GM18868 (cell line): Measurements from ENCODE around the gene C11orf97.
A peak's percentile ranks its signal among the peaks of the same experiment; 100 is the strongest.
"Not testable (repeated sequence)": the region's sequence is repeated elsewhere in the genome, so short reads cannot be mapped to it uniquely, and the experiment has no call there.

Experiments used
- ATAC-seq: cut with Tn5 transposase; IDR thresholded peaks from one replicate; pipeline ENCODE4 v1.9.1; 2021; ENCODE audit warnings: mild to moderate bottlenecking, moderate library complexity; ENCODE audit not compliant: unreplicated experiment

The C11orf97 gene

GRCh38 chr11:94511932-94512781, at the start of gene C11orf97:
Gene C11orf97 (plus strand): TSS chr11:94512461. CDS start chr11:94512529, 68 bp downstream.
- ATAC-seq, result peak; percentile 72

DNA sequence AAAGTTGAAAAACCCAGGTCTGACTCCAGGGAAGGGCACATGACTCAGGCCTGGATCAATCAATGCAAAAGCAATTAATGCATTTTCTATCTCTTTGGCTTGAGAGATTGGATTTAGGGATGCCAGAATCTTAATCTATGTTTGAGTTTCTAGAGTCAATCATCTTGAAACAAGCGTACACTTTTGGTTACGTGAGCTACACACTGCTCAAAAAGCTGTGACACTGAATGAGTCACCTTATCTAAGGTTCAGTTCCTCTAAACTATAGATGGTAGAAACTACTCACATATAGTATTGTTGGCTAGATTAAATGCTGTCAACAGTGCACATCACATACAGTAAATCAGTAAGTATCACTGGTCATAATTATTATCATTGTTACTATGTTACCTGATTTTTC, 42.8 kb upstream of the C11orf97 start:
- peak; percentile 91 for ATAC-seq

DNA sequence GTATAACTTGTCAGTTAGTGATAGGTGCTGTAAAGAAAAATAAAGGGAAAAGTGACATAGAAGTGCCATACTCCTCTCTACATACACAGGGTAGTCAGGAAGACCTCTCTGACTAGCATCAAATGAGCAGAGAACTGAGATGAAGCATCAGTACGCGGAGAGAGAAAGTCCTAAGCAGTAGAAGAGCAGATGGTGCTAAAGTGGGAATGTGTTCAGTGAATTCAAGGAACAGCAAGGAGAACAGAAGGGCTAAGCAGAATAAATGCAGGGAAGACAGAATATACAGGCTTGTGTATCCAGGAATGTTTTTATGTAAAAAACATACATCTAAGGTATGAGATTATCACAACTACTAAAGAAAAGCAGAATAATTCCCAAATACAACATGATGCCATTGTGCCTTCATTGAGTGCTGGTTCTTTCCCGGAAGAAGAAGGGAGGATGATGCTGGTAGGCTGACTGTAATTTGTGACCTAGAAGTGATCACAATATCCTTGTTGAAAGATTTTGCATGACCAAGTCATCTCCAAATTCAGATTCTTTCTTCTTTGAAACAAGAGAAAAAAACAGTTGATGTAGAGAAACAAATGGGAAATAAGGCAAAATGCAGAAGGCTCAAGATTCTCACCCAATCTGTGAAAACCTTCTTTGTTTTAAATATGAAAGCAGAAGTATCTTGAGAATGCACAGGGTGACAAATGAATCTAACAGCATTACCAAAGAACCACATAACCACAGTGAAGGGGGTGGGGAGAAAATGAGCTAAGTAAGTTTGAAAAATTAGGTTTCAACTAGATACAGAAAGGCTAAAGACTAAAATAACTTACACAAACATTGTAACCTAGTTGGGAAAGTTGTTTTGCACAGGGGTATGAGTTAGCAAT, 39.1 kb upstream of the C11orf97 start:
- peak; percentile 79 for ATAC-seq

DNA sequence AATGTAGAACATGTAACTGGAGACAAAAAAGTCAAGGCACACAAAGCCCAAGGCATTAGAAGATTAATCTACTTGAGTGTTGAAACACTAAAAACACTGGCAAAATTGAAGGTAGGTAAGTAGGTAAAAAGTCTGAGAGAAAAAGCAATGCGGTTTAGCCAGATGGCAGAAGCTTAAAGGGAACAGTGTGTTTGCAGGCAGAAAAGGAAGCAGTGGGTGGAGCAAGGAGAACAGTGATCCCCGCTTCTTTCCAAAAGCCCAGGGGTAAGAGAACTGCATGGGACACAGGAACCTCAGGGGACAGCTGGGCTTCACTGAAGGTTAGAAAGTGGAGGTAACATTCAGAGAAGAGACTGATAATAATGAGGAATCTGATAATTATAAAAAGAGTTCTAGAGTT, 34.6 kb upstream of the C11orf97 start:
- ATAC-seq, result no peak

- ATAC-seq, result no peak
Measured at GRCh38 chr11:94481342-94481741, 30.9 kb upstream of the C11orf97 start.

DNA sequence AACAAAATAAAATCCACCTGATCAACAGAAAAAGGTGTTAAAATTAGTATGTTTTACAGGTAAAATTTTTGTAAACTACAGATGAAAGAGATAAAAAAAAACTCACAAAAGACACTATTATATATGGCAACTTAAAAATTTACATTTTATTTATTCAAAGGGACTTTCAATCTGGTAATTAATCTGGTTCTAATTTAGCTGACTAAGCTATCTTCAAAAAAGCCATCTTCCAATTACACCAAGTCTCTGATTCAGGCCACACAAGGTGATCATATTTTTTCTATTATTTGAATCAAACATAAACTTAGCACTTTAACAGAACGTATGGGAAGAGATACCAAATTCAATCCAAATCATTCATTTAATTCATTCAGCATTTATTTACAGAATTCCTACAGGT, 26.2 kb upstream of the C11orf97 start:
- no peak for ATAC-seq

GRCh38 chr11:94493281-94494125, 18.8 kb upstream of the C11orf97 start, which contains the start of the genes ANKRD49 and MRE11:
Gene ANKRD49 (plus strand): TSS chr11:94493984. CDS start chr11:94496694, 2,710 bp downstream.
Gene MRE11 (minus strand): TSS chr11:94493844. CDS start chr11:94492801, 1,043 bp downstream.
- peak; percentile 100 for ATAC-seq

- peak; percentile 64 for ATAC-seq
Measured at GRCh38 chr11:94494126-94494680, 18.1 kb upstream of the C11orf97 start.

DNA sequence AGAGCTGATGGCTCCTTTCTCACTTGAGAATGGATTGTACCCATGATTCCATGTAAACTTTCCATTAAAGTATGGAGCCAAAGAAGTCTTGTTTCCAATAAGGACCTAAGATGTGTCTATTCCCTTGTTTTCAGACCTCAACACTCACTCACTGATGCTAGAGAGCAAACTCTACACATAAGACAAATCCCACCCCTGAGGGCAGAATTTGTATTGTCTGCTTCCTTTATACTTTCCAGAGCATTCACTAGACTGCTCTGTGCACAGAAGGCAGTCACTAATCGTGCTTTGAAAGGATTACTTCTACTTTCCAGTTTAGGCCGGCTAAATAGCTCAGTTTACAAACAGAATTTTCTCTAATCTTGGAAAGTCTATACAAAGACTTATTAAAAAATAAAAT, 12.1 kb upstream of the C11orf97 start:
- ATAC-seq, result no peak

DNA sequence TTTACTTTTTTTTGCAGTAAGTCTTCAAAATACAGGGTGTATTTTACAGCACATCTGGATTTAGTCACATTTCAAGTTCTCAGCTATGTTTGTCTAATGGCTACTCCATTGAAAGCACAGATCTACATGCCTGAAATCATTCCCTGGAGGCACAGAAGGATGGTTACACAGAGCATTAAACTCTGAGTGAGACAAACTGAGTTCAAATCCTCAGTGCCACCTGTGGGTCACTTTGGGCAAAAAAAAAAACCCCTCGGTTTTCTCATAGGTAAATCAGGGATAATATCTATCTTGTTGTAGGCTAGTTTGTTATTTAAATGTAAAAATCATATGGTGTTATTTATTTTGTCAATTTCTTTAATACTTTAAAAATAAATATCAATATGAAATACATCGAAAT, 10.7 kb upstream of the C11orf97 start:
- no peak for ATAC-seq

GRCh38 chr11:94504689-94505293, 7.5 kb upstream of the C11orf97 start:
- peak; percentile 58 for ATAC-seq

GRCh38 chr11:94506513-94506912, 5.7 kb upstream of the C11orf97 start:
- ATAC-seq, result not testable (repeated sequence)

DNA sequence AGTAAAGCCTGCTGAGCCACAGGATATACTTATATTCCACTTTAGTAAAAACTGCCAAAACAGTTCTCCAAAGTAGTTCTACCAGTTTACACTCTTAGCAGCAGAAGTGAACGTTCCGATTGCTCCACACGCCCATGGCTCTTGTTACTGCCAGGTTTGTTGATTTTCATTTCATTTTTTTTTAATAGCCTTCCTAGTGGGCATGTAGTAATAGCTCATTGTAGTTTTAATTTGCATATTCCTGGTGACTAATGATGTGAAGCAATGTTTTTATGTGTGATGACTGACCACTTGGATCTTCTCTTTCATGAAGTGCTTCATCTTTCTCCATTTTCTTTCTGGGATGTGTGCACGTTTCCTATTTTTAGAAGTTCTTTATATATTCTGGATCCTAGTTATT, 4.8 kb upstream of the C11orf97 start:
- no peak for ATAC-seq

DNA sequence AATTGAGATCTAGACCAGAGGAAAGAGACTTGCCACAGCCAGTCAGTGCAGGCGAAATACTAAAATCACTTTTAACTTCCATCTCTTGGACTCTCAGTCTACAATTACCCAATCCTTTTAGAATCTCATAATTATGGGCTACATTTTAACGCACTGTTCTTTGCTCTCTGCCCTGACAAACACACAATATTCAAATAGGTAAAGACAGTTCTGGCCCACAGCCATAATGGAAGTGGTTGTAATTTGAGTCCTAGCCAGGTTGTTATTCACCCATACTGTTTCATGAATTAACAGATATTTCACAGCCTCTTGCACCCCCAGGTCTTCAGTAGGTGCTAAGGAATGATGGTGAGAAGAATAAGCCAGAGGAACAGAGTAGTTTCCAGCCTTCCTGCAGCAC, 830 bp downstream of the C11orf97 start:
- ATAC-seq, result peak; percentile 17

DNA sequence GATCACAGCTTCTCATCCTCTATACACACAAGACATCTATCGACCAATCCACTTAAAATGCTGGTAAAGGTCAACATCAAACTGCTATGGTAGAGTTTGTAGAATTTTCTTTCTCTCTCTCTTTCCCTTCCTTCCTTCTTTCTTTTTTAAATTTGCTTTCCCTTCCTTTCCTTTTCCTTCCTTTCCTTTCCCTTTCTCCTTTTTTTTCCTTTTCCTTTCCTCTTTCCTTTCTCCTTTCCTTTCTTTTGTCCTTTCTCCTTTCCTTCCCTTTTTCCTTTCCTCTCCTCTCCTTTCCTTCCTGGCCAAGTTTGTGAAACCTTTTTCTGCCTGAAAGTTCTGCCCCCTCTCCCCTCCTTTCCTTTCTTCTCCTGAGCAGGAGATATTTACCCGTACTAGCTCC, 3.1 kb downstream of the C11orf97 start:
- ATAC-seq, result no peak

DNA sequence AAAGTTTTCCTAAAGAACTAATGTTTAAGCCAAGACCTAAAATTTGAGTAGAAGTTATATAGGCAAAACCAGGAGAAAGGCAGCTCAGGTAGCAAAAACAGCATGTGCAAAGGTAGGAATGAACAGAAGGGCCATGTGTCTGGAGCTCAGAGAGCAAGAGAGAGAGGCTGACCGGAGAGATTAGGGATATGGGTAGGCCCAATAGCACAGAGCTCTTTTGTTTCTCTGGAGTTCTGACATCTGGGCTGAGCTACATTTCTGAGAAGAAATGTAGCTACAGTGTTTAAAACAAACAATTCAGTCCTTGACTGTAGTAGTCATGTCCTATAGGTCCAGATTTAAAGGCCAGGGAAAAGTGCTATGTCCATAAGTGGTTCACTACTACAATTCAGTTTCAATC, 4.5 kb downstream of the C11orf97 start:
- no peak for ATAC-seq

DNA sequence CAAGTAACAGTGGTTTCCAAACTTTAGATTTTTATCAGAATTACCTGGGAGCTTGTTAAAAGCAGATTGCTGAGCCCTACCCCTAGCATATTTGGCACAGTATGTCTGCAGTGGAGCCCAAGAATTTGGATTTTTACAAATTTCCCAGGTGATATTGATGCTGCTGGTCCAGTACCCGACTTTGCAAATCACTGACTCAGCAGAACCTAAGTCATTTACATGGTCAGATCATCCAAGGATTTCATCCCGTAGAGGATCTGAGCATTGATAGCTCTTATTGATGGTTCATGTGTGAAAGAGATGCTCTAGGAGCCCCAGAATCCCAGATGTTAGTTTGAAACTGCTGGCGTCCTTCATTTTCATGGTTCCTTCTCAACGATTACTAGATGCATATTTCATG, 6.0 kb downstream of the C11orf97 start:
- ATAC-seq, result no peak

DNA sequence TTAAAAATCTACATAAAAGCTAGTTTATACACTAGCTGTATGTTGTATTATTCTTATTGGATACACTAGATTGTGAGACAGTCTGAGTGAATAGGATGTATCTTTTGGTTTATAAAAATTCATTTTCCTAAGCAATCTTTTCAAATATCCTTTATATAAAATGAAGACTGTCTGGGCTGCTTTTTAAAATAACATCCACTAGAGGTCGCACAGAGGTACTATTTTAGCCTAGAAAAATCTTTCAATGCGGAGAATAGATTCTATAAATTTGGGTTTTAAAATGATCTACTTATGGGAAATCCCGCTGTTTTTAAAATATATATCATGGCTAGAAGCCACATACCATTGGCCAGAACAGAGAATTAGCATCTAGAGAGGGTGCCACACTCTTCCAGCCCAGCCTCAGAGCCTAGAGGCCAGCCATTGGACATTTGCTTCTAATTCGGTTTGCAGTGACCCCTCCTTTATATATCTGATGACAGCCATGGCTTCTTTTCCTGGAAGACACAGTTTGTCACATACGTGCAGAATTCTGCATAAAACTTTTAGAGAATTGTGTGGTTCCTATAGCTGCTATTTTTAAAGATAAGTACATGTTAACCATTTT, 7.3 kb downstream of the C11orf97 start:
- ATAC-seq, result peak; percentile 53

GRCh38 chr11:94521684-94522083, 9.4 kb downstream of the C11orf97 start:
- peak; percentile 76 for ATAC-seq

- no peak for ATAC-seq
Measured at GRCh38 chr11:94524341-94524740, 12.1 kb downstream of the C11orf97 start.
